Urinary bladder (tissue), 4 donors: ENCODE measurements around the gene ANKFY1. TPM values are rescaled to one million over a fixed set of nuclear protein-coding genes. Genes with fewer than 3 reads are reported as not detected.
"Not testable (repeated sequence)": the region's sequence is repeated elsewhere in the genome, so short reads cannot be mapped to it uniquely, and the experiment has no call there.

Experiments
- DNase-seq: peaks from one replicate; pipeline ENCODE4 v3.0.0-alpha.2; 2015; ENCODE audit errors: extremely low spot score
- H3K27ac ChIP-seq: one replicate; pipeline ENCODE4 v1.5.1; 2013; ENCODE audit warnings: low read depth, mild to moderate bottlenecking, moderate library complexity
- H3K36me3 ChIP-seq: one replicate; pipeline ENCODE4 v1.6.1; 2013; ENCODE audit warnings: mild to moderate bottlenecking, moderate library complexity; ENCODE audit not compliant: insufficient read depth
- H3K4me1 ChIP-seq: one replicate; pipeline ENCODE4 v1.6.1; 2013; ENCODE audit warnings: mild to moderate bottlenecking, moderate library complexity; ENCODE audit not compliant: insufficient read depth
- H3K4me3 ChIP-seq: one replicate; pipeline ENCODE4 v1.5.1; 2013; ENCODE audit warnings: low read depth, low read length
- WGBS: extraction: QIAGEN DNeasy Blood & Tissue Kit; methylation state at CpG from one replicate; pipeline ENCODE4 v1.1.7; 2013; 5-methylcytosine and 5-hydroxymethylcytosine counted together
- polyA plus RNA-seq: library from polyadenylated mRNA; stranded (reverse); fragments of 200-250 nt; gene quantifications from one replicate; pipeline ENCODE4 v1.2.3, GENCODE V29; 2013
- total RNA-seq: library from RNA; depleted of rRNA; stranded (reverse); fragments of >200 nt; gene quantifications from one replicate; pipeline ENCODE4 v1.2.3, GENCODE V29; 2014
- donor health status: healthy with polysubstance abuse.
- donor health status: healthy.

The ANKFY1 gene
- total and polyA plus RNA-seq, 2 donors, result 21.3 to 52.7 TPM

GRCh38 chr17:4195306-4195705 is 68.5 kb downstream of the ANKFY1 start:
- no peak for DNase-seq
- Histone ChIP-seq H3K4me1 (no peaks in the 10 kb centered on the region), H3K4me3 (no peak overlapping the region), H3K27ac (no peak overlapping the region), H3K36me3 (peaks cover 5% of the 10 kb centered on the region)
- WGBS, result 86% methylated on average over 10 of the region's 10 CpGs

GRCh38 chr17:4194796-4195195 is 69.0 kb downstream of the ANKFY1 start:
- WGBS, result 94% methylated on average over 15 of the region's 15 CpGs
- no peak for DNase-seq
- H3K4me1 ChIP-seq, result no peaks in the 10 kb centered on the region

DNA sequence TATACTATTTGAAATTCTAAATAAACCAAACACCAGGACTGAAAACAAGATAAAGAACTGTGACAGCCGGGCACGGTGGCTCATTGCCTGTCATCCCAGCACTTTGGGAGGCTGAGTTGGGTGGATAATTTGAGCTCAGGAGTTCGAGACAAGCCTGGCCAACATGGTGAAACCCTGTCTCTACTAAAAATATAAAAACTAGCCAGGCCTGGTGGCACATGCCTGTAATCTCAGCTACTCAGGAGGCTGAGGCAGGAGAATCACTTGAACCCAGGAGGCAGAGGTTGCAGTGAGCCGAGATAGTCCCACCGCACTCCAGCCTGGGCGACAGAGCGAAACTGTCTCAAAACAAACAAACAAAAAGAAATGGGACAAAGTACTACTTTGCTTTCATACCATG is 73.0 kb downstream of the ANKFY1 start:
- H3K4me1 ChIP-seq, H3K4me3 ChIP-seq, H3K36me3 ChIP-seq, H3K27ac ChIP-seq, DNase-seq: not testable (repeated sequence)
- WGBS, result 77% methylated on average over 7 of the region's 7 CpGs

More at GRCh38 chr17:4194796-4195195, 69.0 kb downstream of the ANKFY1 start:
- Histone ChIP-seq H3K36me3 (peaks cover 5% of the 10 kb centered on the region), H3K27ac (no peak overlapping the region), H3K4me3 (no peak overlapping the region)

DNA sequence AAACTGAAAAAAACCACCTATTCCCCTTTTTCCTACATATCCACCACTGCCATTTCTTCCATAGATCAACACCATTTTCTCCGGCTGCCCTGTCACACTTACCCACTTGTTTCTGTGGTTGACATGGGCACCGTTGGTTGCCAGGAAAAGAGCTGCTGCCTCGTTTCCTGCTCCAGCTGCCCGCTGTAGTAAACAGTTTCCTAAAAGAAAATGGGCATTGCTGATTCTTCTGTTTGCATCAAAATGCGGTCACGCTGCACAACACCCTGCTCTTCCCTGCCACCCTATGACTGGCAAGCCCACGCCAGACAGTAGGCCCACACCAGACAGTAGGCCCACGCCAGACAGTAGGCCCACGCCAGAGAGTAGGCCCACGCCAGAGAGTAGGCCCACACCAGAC is 74.5 kb downstream of the ANKFY1 start:
- Histone ChIP-seq H3K27ac (no peak overlapping the region), H3K4me1 (no peaks in the 10 kb centered on the region), H3K4me3 (no peak overlapping the region), H3K36me3 (no peaks in the 10 kb centered on the region)
- 88% methylated on average over 10 of the region's 10 CpGs for WGBS
- no peak for DNase-seq

DNA sequence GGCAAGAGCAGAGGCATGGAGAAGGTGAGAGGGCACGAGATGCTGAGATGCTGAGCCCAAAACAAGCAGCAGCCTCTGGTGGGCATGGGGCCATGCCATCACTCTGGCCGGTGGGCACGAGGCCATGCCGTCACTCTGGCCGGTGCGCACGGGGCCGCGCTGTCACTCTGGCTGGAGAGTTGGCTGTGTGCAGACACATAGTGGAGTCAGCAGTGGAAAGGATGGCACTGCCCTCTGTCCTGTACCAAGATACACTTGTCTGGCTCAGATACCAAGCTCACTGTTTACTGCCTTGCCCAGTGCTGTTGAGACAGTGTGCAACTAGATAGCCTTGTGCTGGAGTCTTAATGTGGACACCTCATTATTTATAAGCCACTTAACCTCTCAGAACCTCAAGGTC is 75.7 kb downstream of the ANKFY1 start:
- Histone ChIP-seq H3K36me3 (no peaks in the 10 kb centered on the region), H3K4me1 (no peaks in the 10 kb centered on the region), H3K4me3 (no peak overlapping the region), H3K27ac (no peak overlapping the region)
- no peak for DNase-seq
- 97% methylated on average over 9 of the region's 9 CpGs for WGBS

DNA sequence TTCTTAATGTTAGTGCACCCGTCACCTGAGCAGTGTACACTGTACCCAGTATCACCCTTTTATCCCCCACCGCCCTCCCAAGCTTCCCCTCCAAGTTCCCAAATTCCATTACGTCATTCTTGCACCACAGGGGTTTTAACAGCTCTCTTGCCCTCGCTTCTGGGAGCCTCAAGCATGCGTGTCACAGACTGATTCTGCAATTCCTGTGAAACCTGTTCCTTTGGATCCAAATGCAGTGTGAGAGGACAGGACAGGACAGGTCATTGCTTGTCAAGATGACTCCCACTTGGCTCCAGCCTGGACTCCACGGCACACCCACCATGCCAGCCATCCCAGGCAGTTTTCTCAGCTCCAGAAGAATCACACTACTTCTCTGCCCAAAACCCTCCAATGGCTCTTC is 76.7 kb downstream of the ANKFY1 start:
- Histone ChIP-seq H3K4me3 (no peak overlapping the region), H3K4me1 (no peaks in the 10 kb centered on the region), H3K36me3 (peaks cover 3% of the 10 kb centered on the region), H3K27ac (no peak overlapping the region)
- WGBS, result 75% methylated on average over 6 of the region's 6 CpGs
- DNase-seq, result peak; percentile 88

GRCh38 chr17:4186357-4186881 is 77.4 kb downstream of the ANKFY1 start:
- H3K36me3 ChIP-seq, result peaks cover 5% of the 10 kb centered on the region
- peak; percentile 54 for DNase-seq
- H3K4me1 ChIP-seq, result no peaks in the 10 kb centered on the region
- H3K27ac ChIP-seq, result no peak overlapping the region
- WGBS, result 29% methylated on average over 8 of the region's 8 CpGs
- no peak overlapping the region for H3K4me3 ChIP-seq

- Histone ChIP-seq H3K27ac (no peak overlapping the region), H3K4me1 (no peaks in the 10 kb centered on the region), H3K36me3 (peaks cover 5% of the 10 kb centered on the region), H3K4me3 (no peak overlapping the region)
- WGBS, result 95% methylated on average over 15 of the region's 15 CpGs
- no peak for DNase-seq
Measured at GRCh38 chr17:4185656-4186055, 78.1 kb downstream of the ANKFY1 start.

DNA sequence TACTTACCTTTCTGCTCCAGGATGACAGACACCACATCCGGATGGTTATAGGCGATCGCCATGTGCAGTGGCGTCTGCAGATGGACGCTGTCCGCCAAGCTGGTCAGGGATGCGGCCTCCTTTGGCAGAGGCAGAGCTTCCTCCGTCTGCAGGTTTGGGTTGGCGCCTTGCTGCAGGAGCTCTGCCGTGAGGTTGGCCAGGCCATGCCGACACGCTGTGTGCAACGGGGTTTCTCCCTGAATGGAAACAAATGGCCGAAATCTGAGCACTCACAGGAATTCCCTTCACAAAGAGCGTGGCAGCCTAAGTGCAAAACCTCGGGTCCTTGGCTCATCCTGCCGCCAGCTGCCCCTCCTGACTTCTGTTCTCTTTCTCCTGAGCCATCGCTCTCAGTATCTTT is 79.0 kb downstream of the ANKFY1 start:
- no peak for DNase-seq
- 90% methylated on average over 18 of the region's 18 CpGs for WGBS
- H3K4me1 ChIP-seq, result no peaks in the 10 kb centered on the region
- no peak overlapping the region for H3K27ac ChIP-seq
- peaks cover 5% of the 10 kb centered on the region for H3K36me3 ChIP-seq
- no peak overlapping the region for H3K4me3 ChIP-seq

DNA sequence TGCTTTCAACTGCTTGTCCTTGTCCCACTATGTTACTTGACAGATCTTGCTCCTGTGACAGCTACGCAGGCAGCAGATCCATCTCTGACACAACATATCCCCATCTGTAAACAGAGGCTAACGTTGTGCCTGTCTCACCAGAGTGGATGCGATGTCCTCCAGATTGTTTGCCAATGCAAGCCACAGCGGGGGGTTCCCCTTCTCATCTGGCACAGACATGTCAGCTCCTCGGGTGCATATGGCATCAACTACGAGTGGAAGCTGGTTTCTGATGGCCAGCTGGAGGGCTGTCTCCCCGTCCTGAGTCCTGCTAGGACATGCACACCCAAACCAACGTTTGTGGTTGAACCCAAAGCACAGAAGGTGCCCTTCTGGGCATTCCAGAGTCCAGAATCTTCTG is 81.7 kb downstream of the ANKFY1 start:
- WGBS, result 83% methylated on average over 8 of the region's 8 CpGs
- Histone ChIP-seq H3K4me3 (no peak overlapping the region), H3K36me3 (peaks cover 5% of the 10 kb centered on the region), H3K27ac (no peak overlapping the region), H3K4me1 (no peaks in the 10 kb centered on the region)
- no peak for DNase-seq

DNA sequence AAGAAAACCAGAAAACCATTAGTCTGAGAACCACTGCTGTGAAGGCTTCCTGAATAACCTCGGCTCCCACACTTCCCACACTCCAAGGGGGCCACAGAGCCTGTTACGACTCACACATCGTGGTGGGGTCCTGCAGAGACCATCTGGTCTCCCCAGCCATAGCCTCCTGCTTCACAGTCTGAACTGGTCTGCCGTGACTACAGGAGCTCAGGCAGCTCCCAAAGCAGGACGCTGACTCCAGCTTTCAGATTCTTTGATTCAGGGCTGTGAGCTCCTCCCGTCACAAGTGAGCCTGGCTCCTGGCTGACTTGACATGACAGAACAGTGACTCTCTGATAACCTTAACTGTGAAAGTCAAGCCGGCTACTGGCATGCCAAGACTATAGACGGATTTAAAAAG is 83.0 kb downstream of the ANKFY1 start:
- peaks cover 5% of the 10 kb centered on the region for H3K36me3 ChIP-seq
- 80% methylated on average over 8 of the region's 8 CpGs for WGBS
- H3K27ac ChIP-seq, result no peak overlapping the region
- H3K4me3 ChIP-seq, result no peak overlapping the region
- H3K4me1 ChIP-seq, result no peaks in the 10 kb centered on the region
- no peak for DNase-seq

GRCh38 chr17:4179071-4179470 is 84.7 kb downstream of the ANKFY1 start:
- peaks cover 5% of the 10 kb centered on the region for H3K36me3 ChIP-seq
- 62% methylated on average over 7 of the region's 7 CpGs for WGBS
- DNase-seq, result no peak

GRCh38 chr17:4178651-4179050 is 85.1 kb downstream of the ANKFY1 start:
- 94% methylated on average over 15 of the region's 15 CpGs for WGBS
- H3K27ac ChIP-seq, result no peak overlapping the region
- peaks cover 5% of the 10 kb centered on the region for H3K36me3 ChIP-seq
- no peak overlapping the region for H3K4me3 ChIP-seq
- H3K4me1 ChIP-seq, result no peaks in the 10 kb centered on the region
- no peak for DNase-seq

More at GRCh38 chr17:4179071-4179470, 84.7 kb downstream of the ANKFY1 start:
- Histone ChIP-seq H3K4me1 (no peaks in the 10 kb centered on the region), H3K4me3 (no peak overlapping the region), H3K27ac (no peak overlapping the region)

GRCh38 chr17:4177806-4178205 is 86.0 kb downstream of the ANKFY1 start:
- no peak overlapping the region for H3K27ac ChIP-seq
- peaks cover 9% of the 10 kb centered on the region for H3K36me3 ChIP-seq
- H3K4me3 ChIP-seq, result no peak overlapping the region
- WGBS, result 95% methylated on average over 21 of the region's 21 CpGs
- no peaks in the 10 kb centered on the region for H3K4me1 ChIP-seq
- no peak for DNase-seq
